LHCN-M2 (cell line): ENCODE results near the gene KIF1A. TPM values are rescaled to one million over a fixed set of nuclear protein-coding genes. Genes with fewer than 3 reads are reported as not detected.

ENCODE experiments used
- DNase-seq: peaks from one replicate; pipeline ENCODE4 v3.0.0-alpha.2; 2012; ENCODE audit warnings: low read depth
- total RNA-seq: library from RNA; depleted of rRNA; stranded (reverse); fragments of >200 nt; gene quantifications from 2 replicates; pipeline ENCODE4 v1.2.3, GENCODE V29; 2014

KIF1A gene
- total RNA-seq, 1 experiment from 2014 or later = 0.75 TPM

- no peak for DNase-seq
These were observed 99.1 kb downstream of the KIF1A start for GRCh38 chr2:240720686-240721595.

- no peak for DNase-seq
These were observed 100.1 kb downstream of the KIF1A start for GRCh38 chr2:240719676-240720545.

GRCh38 chr2:240718896-240719490 is 101.0 kb downstream of the KIF1A start:
- DNase-seq = no peak

GRCh38 chr2:240717681-240718581 is 102.1 kb downstream of the KIF1A start:
- DNase-seq = no peak

- no peak for DNase-seq
These were observed 102.8 kb downstream of the KIF1A start for GRCh38 chr2:240717181-240717641.

GRCh38 chr2:240716130-240716798 is 103.8 kb downstream of the KIF1A start:
- no peak for DNase-seq

- no peak for DNase-seq
These were observed 105.0 kb downstream of the KIF1A start for GRCh38 chr2:240714747-240715725.

- DNase-seq = no peak
These were observed 105.9 kb downstream of the KIF1A start for GRCh38 chr2:240713928-240714746.

GRCh38 chr2:240713071-240713927 is 106.7 kb downstream of the KIF1A start:
- DNase-seq = no peak

- DNase-seq = no peak
These were observed 107.9 kb downstream of the KIF1A start for GRCh38 chr2:240712121-240712520.

- no peak for DNase-seq
These were observed 108.3 kb downstream of the KIF1A start for GRCh38 chr2:240711701-240712100.

- DNase-seq = no peak
These were observed 108.7 kb downstream of the KIF1A start for GRCh38 chr2:240711296-240711695.

GRCh38 chr2:240708457-240708856 is 111.6 kb downstream of the KIF1A start:
- DNase-seq = no peak

GRCh38 chr2:240707821-240708220 is 112.2 kb downstream of the KIF1A start:
- DNase-seq = no peak

- DNase-seq = no peak
These were observed 112.8 kb downstream of the KIF1A start for GRCh38 chr2:240707043-240707756.

- no peak for DNase-seq
These were observed 114.7 kb downstream of the KIF1A start for GRCh38 chr2:240705204-240705791.
